ENCODE measurements around the gene TBC1D20. TPM values are rescaled to one million over a fixed set of nuclear protein-coding genes. Genes with fewer than 3 reads are reported as not detected.
"Not testable (repeated sequence)": the region's sequence is repeated elsewhere in the genome, so short reads cannot be mapped to it uniquely, and the experiment has no call there.

Gene TBC1D20
- total RNA-seq, 2 experiments from 2014 or later, result 30.1 to 30.7 TPM

DNA sequence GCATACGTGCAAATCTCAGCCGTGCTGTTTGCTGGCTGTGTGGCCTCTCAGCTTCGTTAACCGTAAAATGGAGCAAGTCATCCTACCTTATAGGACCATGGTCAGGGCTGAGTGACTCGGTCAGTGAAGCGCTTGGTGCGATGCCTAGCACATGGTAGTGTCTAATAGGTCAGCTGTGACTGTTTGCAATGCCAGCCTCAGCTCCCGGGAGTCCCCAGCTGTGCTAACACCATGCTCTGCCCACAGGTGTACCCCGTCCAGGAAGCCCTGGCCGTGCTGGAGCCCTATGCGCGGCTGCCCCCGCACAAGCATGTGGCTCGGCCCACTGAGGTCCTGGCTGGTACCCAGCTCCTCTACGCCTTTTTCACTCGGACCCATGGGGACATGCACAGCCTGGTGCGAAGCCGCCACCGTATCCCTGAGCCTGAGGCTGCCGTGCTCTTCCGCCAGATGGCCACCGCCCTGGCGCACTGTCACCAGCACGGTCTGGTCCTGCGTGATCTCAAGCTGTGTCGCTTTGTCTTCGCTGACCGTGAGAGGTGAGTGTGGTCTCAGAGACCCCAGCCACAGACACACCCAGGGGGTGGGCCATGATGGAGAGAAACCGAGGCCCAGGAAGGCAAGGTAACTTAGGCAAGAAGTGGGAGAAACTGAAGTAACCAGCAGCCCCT lies 71.2 kb downstream of the TBC1D20 start:
- no peak overlapping the region for H3K4me3 Mint-ChIP-seq
- H3K36me3 Mint-ChIP-seq (ENCODE audit: low read depth), result peaks cover 68% of the 10 kb centered on the region
- no peaks in the 10 kb centered on the region for H3K4me1 Mint-ChIP-seq (ENCODE audit: low read depth)
- H3K27ac Mint-ChIP-seq, result no peak overlapping the region
- DNase-seq (no peak), ATAC-seq (no peak)
- no peaks in the 10 kb centered on the region for H3K27me3 Mint-ChIP-seq (ENCODE audit: low read depth)
- ChIA-PET CTCF (interaction anchor here (1.0 to 1.2 kb wide), 3 partner anchors 10 to 16 kb away, joined by 3 read pairs; no protein-coding TSS in a partner anchor), POLR2A (interaction anchor here (0.8 to 1.4 kb wide), 2 partner anchors 9 to 16 kb away, joined by 3 read pairs; no protein-coding TSS in a partner anchor)
- no peaks in the 10 kb centered on the region for H3K9me3 Mint-ChIP-seq (ENCODE audit: insufficient read depth)

DNA sequence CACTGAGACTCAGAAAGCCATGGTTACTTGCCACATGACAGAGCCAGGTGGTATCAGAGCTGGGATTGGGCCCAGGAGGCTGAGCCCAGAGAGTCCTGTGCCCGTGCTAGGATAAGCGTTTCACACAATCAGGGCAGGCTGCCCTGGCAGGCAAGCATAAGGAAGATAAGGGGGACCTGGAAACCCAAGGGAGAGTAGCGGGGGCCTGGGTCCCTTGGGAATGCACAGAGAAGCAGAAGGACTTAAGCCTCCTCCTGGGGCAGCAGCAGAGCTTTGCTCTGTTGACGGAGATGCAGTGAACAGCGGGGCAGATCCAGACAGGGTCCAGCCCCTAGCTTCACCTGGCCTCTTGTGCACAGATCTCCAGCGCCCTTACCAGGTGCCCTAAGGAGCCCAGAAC lies 73.1 kb downstream of the TBC1D20 start:
- Mint-ChIP-seq H3K27ac (no peak overlapping the region), H3K9me3 (ENCODE audit: insufficient read depth) (no peaks in the 10 kb centered on the region), H3K36me3 (ENCODE audit: low read depth) (peaks cover 69% of the 10 kb centered on the region), H3K27me3 (ENCODE audit: low read depth) (no peaks in the 10 kb centered on the region), H3K4me3 (no peak overlapping the region), H3K4me1 (ENCODE audit: low read depth) (peaks cover 7% of the 10 kb centered on the region)
- DNase-seq (no peak), ATAC-seq (no peak)
- CTCF ChIA-PET, result no interaction called here
- POLR2A ChIA-PET, result no interaction called here

DNA sequence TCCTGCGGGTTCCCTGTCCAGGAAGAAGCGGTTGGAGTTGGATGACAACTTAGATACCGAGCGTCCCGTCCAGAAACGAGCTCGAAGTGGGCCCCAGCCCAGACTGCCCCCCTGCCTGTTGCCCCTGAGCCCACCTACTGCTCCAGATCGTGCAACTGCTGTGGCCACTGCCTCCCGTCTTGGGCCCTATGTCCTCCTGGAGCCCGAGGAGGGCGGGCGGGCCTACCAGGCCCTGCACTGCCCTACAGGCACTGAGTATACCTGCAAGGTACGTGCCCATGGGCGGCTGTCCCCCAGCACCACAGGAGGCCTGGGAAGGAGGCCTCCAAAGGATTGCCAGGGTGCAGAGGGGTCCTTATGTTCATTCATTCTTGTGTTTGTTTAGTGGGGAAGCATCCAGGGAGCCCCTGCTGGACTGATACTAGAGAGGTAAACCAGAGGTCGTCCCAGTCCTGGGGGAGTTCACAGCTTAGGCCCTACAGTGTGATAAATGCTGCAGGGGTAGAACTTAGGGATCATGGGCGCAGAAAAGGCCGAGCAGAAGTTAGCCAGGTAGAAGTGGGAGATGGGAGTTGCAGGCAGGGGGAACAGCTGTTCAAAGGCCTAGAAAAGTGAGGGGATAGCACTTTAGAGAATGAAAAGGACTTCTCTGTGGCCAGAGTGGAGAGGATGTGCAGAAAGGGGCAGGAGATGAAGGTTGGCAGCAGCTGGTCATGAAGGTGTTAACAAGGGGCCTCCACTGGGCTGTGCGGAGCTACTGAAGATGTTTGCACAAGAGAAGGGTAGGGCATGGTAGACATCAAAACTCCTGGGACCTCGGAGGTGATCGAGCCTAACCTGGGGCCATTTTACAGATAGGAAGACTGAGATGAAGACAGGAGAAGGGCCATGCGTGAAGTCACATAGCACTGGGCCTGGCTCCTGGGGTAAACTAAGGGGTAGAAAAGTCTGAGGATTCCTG lies 74.0 kb downstream of the TBC1D20 start:
- H3K27me3 Mint-ChIP-seq (ENCODE audit: low read depth), result no peaks in the 10 kb centered on the region
- no peaks in the 10 kb centered on the region for H3K9me3 Mint-ChIP-seq (ENCODE audit: insufficient read depth)
- no peak overlapping the region for H3K27ac Mint-ChIP-seq
- H3K4me3 Mint-ChIP-seq, result no peak overlapping the region
- no peak for DNase-seq
- H3K4me1 Mint-ChIP-seq (ENCODE audit: low read depth), result peaks cover 11% of the 10 kb centered on the region
- ChIA-PET CTCF (no interaction called here), POLR2A (no interaction called here)
- H3K36me3 Mint-ChIP-seq (ENCODE audit: low read depth), result peaks cover 70% of the 10 kb centered on the region
- ATAC-seq, result no peak

DNA sequence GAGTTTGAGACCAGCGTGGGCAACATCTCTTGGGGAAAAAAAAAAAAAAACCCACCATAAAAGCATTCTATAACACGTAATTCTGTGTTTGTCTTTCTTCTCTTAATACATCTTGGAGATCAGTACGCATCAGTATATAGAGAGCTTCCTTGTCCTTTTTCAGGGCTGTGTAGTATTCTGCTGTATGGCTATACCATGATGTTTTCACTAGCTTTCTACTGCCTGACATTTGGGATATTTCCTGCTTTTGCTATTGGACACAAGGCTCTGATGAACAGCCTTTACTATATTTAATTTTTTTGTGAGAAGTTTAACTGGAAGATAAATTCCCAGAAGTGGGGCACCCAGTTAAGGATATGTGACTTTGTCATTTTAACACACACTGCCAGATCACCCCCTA lies 74.8 kb downstream of the TBC1D20 start:
- no peak overlapping the region for H3K27ac Mint-ChIP-seq
- peaks cover 65% of the 10 kb centered on the region for H3K36me3 Mint-ChIP-seq (ENCODE audit: low read depth)

DNA sequence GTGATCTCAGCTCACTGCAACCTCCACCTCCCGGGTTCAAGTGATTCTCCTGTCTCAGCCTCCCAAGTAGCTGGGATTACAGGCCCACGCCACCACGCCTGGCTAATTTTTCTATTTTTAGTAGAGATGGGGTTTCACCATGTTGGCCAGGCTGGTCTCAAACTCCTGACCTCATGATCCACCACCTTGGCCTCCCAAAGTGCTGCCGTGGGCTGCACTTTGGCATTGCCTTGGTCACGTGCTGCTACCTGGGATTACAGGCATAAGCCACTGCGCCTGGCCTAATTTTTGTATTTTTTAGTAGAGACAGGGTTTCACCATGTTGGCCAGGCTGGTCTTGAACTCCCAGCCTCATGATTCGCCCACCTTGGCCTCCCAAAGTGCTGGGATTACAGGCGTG lies 75.7 kb downstream of the TBC1D20 start:
- H3K9me3 Mint-ChIP-seq (ENCODE audit: insufficient read depth); ATAC-seq; DNase-seq; H3K27ac Mint-ChIP-seq; H3K27me3 Mint-ChIP-seq (ENCODE audit: low read depth); H3K4me3 Mint-ChIP-seq: not testable (repeated sequence)
- Mint-ChIP-seq H3K36me3 (ENCODE audit: low read depth) (peaks cover 57% of the 10 kb centered on the region), H3K4me1 (ENCODE audit: low read depth) (peaks cover 24% of the 10 kb centered on the region)
- CTCF ChIA-PET, result interaction anchor here (0.8 to 1.2 kb wide), 2 partner anchors 20 to 56 kb away, joined by 3 read pairs; no protein-coding TSS in a partner anchor
- POLR2A ChIA-PET, result interaction anchor here (0.6 to 1.0 kb wide), 2 partner anchors 10 to 110 kb away, joined by 3 read pairs; no protein-coding TSS in a partner anchor

More for the DNA sequence above, 74.8 kb downstream of the TBC1D20 start:
- no peaks in the 10 kb centered on the region for H3K27me3 Mint-ChIP-seq (ENCODE audit: low read depth)
- ChIA-PET POLR2A (no interaction called here), CTCF (no interaction called here)
- H3K9me3 Mint-ChIP-seq (ENCODE audit: insufficient read depth), result no peaks in the 10 kb centered on the region
- H3K4me3 Mint-ChIP-seq, result no peak overlapping the region
- peaks cover 18% of the 10 kb centered on the region for H3K4me1 Mint-ChIP-seq (ENCODE audit: low read depth)
- DNase-seq (no peak), ATAC-seq (no peak)

Other genes with a start within 250 kb of the TBC1D20 start
- gene DEFB129, start 235.3 kb downstream of the TBC1D20 start, total RNA-seq, result not detected
- not detected for gene DEFB132, start 204.8 kb downstream of the TBC1D20 start, total RNA-seq
- 1 to 10 TPM; 6.8 to 8.5 TPM for gene C20orf96, start 171.8 kb downstream of the TBC1D20 start, total RNA-seq
- 10 to 100 TPM; 28.4 to 29.0 TPM for gene ZCCHC3, start 165.0 kb downstream of the TBC1D20 start, total RNA-seq
- 1 to 10 TPM; 5.5 to 5.8 TPM for gene SOX12, start 137.0 kb downstream of the TBC1D20 start, total RNA-seq
- gene NRSN2, start 115.4 kb downstream of the TBC1D20 start, total RNA-seq, result 1 to 10 TPM; 1.4 to 2.4 TPM
- 10 to 100 TPM; 32.6 to 32.8 TPM for gene TRIB3, start 81.8 kb downstream of the TBC1D20 start, total RNA-seq
- gene RBCK1, start 54.2 kb downstream of the TBC1D20 start, total RNA-seq, result 100 to 1,000 TPM; 135 to 149 TPM
- 100 to 1,000 TPM; 116 to 121 TPM for gene CSNK2A1, start 81.3 kb upstream of the TBC1D20 start, total RNA-seq
- gene TCF15, start 147.8 kb upstream of the TBC1D20 start, total RNA-seq, result not detected
- 1 to 10 TPM; 8.9 to 9.3 TPM for gene SRXN1, start 190.7 kb upstream of the TBC1D20 start, total RNA-seq
- not detected for gene SCRT2, start 213.3 kb upstream of the TBC1D20 start, total RNA-seq